SK-N-SH treated with all-trans-retinoic acid at 6 μM for 48 hours (cell line): ENCODE results near the gene ADAMTS20.
A peak's percentile ranks its signal among the peaks of the same experiment; 100 is the strongest.

Experiments used
- ATAC-seq: fragments of 200-7000 bp; cut with Tn5 transposase; 3 replicates; pipeline ENCODE4 v1.9.1; 2020; ENCODE audit warnings: mild to moderate bottlenecking, moderate library complexity
- BACH2 ChIP-seq: fragments of 250-450 bp; sonication (Bioruptor Pico); IDR thresholded peaks from 2 replicates; pipeline ENCODE4 v1.9.0; 2021; ENCODE audit warnings: mild to moderate bottlenecking, borderline replicate concordance
- CREB5 ChIP-seq: fragments of 250-450 bp; sonication (Bioruptor Pico); IDR thresholded peaks from 2 replicates; pipeline ENCODE4 v1.5.1; 2020; ENCODE audit warnings: low read depth, mild to moderate bottlenecking, moderate library complexity
- CSDC2 ChIP-seq: fragments of 250-450 bp; sonication (Bioruptor Pico); IDR thresholded peaks from 2 replicates; pipeline ENCODE4 v1.5.0; 2020; ENCODE audit warnings: mild to moderate bottlenecking, moderate library complexity
- CSRNP3 ChIP-seq: fragments of 250-450 bp; sonication (Bioruptor Pico); IDR thresholded peaks from 2 replicates; pipeline ENCODE4 v1.5.1; 2021; ENCODE audit warnings: mild to moderate bottlenecking, moderate library complexity
- ESRRG ChIP-seq: fragments of 250-450 bp; sonication (Bioruptor Pico); IDR thresholded peaks from 2 replicates; pipeline ENCODE4 v1.6.1; 2021; ENCODE audit warnings: mild to moderate bottlenecking
- GLIS3 ChIP-seq: fragments of 250-450 bp; sonication (Bioruptor Pico); IDR thresholded peaks from 2 replicates; pipeline ENCODE4 v1.5.0; 2020; ENCODE audit warnings: mild to moderate bottlenecking, moderate library complexity
- ISL1 ChIP-seq: fragments of 250-450 bp; sonication (Bioruptor Pico); IDR thresholded peaks from 2 replicates; pipeline ENCODE4 v2.1.2; 2022; ENCODE audit warnings: mild to moderate bottlenecking, moderate library complexity
- OSR1 ChIP-seq: fragments of 250-450 bp; sonication (Bioruptor Pico); IDR thresholded peaks from 2 replicates; pipeline ENCODE4 v1.8.0; 2022; ENCODE audit warnings: moderate library complexity, mild to moderate bottlenecking, inconsistent platforms
- PATZ1 ChIP-seq: fragments of 250-450 bp; sonication (Bioruptor Pico); IDR thresholded peaks from 2 replicates; pipeline ENCODE4 v1.8.0; 2020; ENCODE audit warnings: mild to moderate bottlenecking, moderate library complexity, borderline replicate concordance
- PPARA ChIP-seq: fragments of 250-450 bp; sonication (Bioruptor Pico); IDR thresholded peaks from 2 replicates; pipeline ENCODE4 v1.5.0; 2020; ENCODE audit warnings: mild to moderate bottlenecking, borderline replicate concordance
- RARB ChIP-seq: fragments of 250-450 bp; sonication (Bioruptor Pico); IDR thresholded peaks from 2 replicates; pipeline ENCODE4 v1.8.0; 2021; ENCODE audit warnings: mild to moderate bottlenecking, moderate library complexity
- SNAI2 ChIP-seq: fragments of 250-450 bp; sonication (Bioruptor Pico); IDR thresholded peaks from 2 replicates; pipeline ENCODE4 v1.5.0; 2020; ENCODE audit warnings: mild to moderate bottlenecking, moderate library complexity
- TOX ChIP-seq: fragments of 250-450 bp; sonication (Bioruptor Pico); IDR thresholded peaks from 2 replicates; pipeline ENCODE4 v1.8.0; 2021; ENCODE audit warnings: mild to moderate bottlenecking, moderate library complexity, borderline replicate concordance
- TSHZ2 ChIP-seq: fragments of 250-450 bp; sonication (Bioruptor Pico); IDR thresholded peaks from 2 replicates; pipeline ENCODE4 v1.5.0; 2020; ENCODE audit warnings: mild to moderate bottlenecking, moderate library complexity
- ZC3H10 ChIP-seq: fragments of 250-450 bp; sonication (Bioruptor Pico); IDR thresholded peaks from 2 replicates; pipeline ENCODE4 v1.5.1; 2021; ENCODE audit warnings: mild to moderate bottlenecking, moderate library complexity
- ZFP3 ChIP-seq: fragments of 250-450 bp; sonication (Bioruptor Pico); IDR thresholded peaks from 2 replicates; pipeline ENCODE4 v1.5.0; 2020; ENCODE audit warnings: mild to moderate bottlenecking, moderate library complexity
- ZFP30 ChIP-seq: fragments of 450-650 bp; formaldehyde crosslinking; IDR thresholded peaks from 2 replicates; pipeline ENCODE4 v1.5.0; 2022; ENCODE audit warnings: mild to moderate bottlenecking, moderate library complexity
- ZNF565 ChIP-seq: fragments of 450-650 bp; formaldehyde crosslinking; conservative IDR thresholded peaks from 2 replicates; pipeline ENCODE4 v1.5.0; 2020; ENCODE audit warnings: low read depth, mild to moderate bottlenecking, moderate library complexity
- ZNF70 ChIP-seq: fragments of 450-650 bp; formaldehyde crosslinking; IDR thresholded peaks from 2 replicates; pipeline ENCODE4 v1.5.0; 2020; ENCODE audit warnings: mild to moderate bottlenecking, moderate library complexity
- ZNF8 ChIP-seq: fragments of 450-650 bp; formaldehyde crosslinking; IDR thresholded peaks from 2 replicates; pipeline ENCODE4 v1.5.0; 2020; ENCODE audit warnings: mild to moderate bottlenecking, moderate library complexity

ADAMTS20 gene

GRCh38 chr12:43571885-43572284 lies 19.9 kb upstream of the ADAMTS20 start:
- TF ChIP-seq ZNF565 (CRISPR knock-in tag): no peak
- no peak for TF ChIP-seq PATZ1
- no peak for TF ChIP-seq CSRNP3 (CRISPR knock-in tag)
- no peak for TF ChIP-seq SNAI2 (CRISPR knock-in tag)
- no peak for TF ChIP-seq GLIS3 (CRISPR knock-in tag)
- no peak for TF ChIP-seq OSR1 (CRISPR knock-in tag)
- TF ChIP-seq ISL1 (CRISPR knock-in tag): no peak
- TF ChIP-seq ZFP3 (CRISPR knock-in tag): no peak
- no peak for TF ChIP-seq PPARA (CRISPR knock-in tag)
- no peak for TF ChIP-seq RARB (CRISPR knock-in tag)
- TF ChIP-seq TSHZ2: no peak
- no peak for TF ChIP-seq ZNF8 (CRISPR knock-in tag)
- no peak for ATAC-seq

- TF ChIP-seq GLIS3 (CRISPR knock-in tag): no peak
- no peak for TF ChIP-seq RARB (CRISPR knock-in tag)
- no peak for TF ChIP-seq ESRRG (CRISPR knock-in tag)
- no peak for TF ChIP-seq BACH2 (CRISPR knock-in tag)
- no peak for TF ChIP-seq ZFP3 (CRISPR knock-in tag)
- TF ChIP-seq ISL1 (CRISPR knock-in tag): no peak
- TF ChIP-seq CSDC2 (CRISPR knock-in tag): no peak
- no peak for TF ChIP-seq ZC3H10 (CRISPR knock-in tag)
- TF ChIP-seq TOX (CRISPR knock-in tag): no peak
- no peak for ATAC-seq
Observed at GRCh38 chr12:43556057-43556456, 4.1 kb upstream of the ADAMTS20 start.

- ATAC-seq: peak; percentile 19; the same call in 1 of the 3 replicates
- TF ChIP-seq PPARA (CRISPR knock-in tag) (no peak), CREB5 (CRISPR knock-in tag) (no peak), CSRNP3 (CRISPR knock-in tag) (no peak), ZNF70 (CRISPR knock-in tag) (no peak), PATZ1 (no peak), ISL1 (CRISPR knock-in tag) (no peak), ZFP3 (CRISPR knock-in tag) (no peak), ZFP30 (CRISPR knock-in tag) (no peak), ZC3H10 (CRISPR knock-in tag) (no peak), OSR1 (CRISPR knock-in tag) (no peak), RARB (CRISPR knock-in tag) (no peak), CSDC2 (CRISPR knock-in tag) (no peak), TSHZ2 (no peak), BACH2 (CRISPR knock-in tag) (no peak), SNAI2 (CRISPR knock-in tag) (no peak)
Observed at GRCh38 chr12:43551279-43551970, 578 bp downstream of the ADAMTS20 start.
